KMS-11 (cell line): ENCODE measurements around the gene GLIPR1.

Experiments
- H2AFZ ChIP-seq: fragments of 200-600 bp; sonication (generic); 2 replicates; pipeline ENCODE4 v1.6.1; 2016; ENCODE audit warnings: antibody characterized with exemption, mixed run types, low read depth
- H3K27ac ChIP-seq: fragments of 200-600 bp; sonication (generic); 2 replicates; pipeline ENCODE4 v1.6.1; 2016; ENCODE audit warnings: mild to moderate bottlenecking, mixed run types
- H3K27me3 ChIP-seq: fragments of 200-600 bp; sonication (generic); 2 replicates; pipeline ENCODE4 v1.6.1; 2017; ENCODE audit warnings: mild to moderate bottlenecking, low read depth, mixed run types, moderate library complexity; ENCODE audit not compliant: insufficient read depth
- H3K36me3 ChIP-seq: fragments of 200-600 bp; sonication (generic); 2 replicates; pipeline ENCODE4 v1.6.1; 2017; ENCODE audit warnings: mild to moderate bottlenecking, mixed run types; ENCODE audit not compliant: insufficient read depth
- H3K4me1 ChIP-seq: fragments of 200-600 bp; sonication (generic); 2 replicates; pipeline ENCODE4 v1.6.1; 2016; ENCODE audit warnings: mild to moderate bottlenecking, low read depth, mixed run types; ENCODE audit not compliant: poor library complexity, severe bottlenecking
- H3K4me2 ChIP-seq: fragments of 200-600 bp; sonication (generic); 2 replicates; pipeline ENCODE4 v1.7.0; 2016; ENCODE audit warnings: mild to moderate bottlenecking, mixed run types
- H3K4me3 ChIP-seq: fragments of 200-600 bp; sonication (generic); IDR thresholded peaks from 2 replicates; pipeline ENCODE4 v1.6.1; 2017; ENCODE audit warnings: low read depth, low read length, mixed read lengths; ENCODE audit not compliant: insufficient read depth
- H3K79me2 ChIP-seq: fragments of 200-600 bp; sonication (generic); 2 replicates; pipeline ENCODE4 v1.6.1; 2016; ENCODE audit warnings: low read depth, mixed run types; ENCODE audit not compliant: insufficient read depth
- H3K9ac ChIP-seq: fragments of 200-600 bp; sonication (generic); 2 replicates; pipeline ENCODE4 v1.6.1; 2016; ENCODE audit warnings: mild to moderate bottlenecking, mixed run types
- H4K20me1 ChIP-seq: fragments of 200-600 bp; sonication (generic); 2 replicates; pipeline ENCODE4 v1.6.1; 2016; ENCODE audit warnings: mild to moderate bottlenecking, mixed run types; ENCODE audit not compliant: insufficient read depth
- CTCF ChIP-seq: fragments of 200-600 bp; sonication (generic); conservative IDR thresholded peaks from 2 replicates; pipeline ENCODE4 v1.6.1; 2017; ENCODE audit warnings: low read depth, mild to moderate bottlenecking, antibody characterized with exemption, low read length, moderate library complexity, mixed read lengths

Gene GLIPR1

GRCh38 chr12:75529316-75529715 is 48.8 kb downstream of the GLIPR1 start:
- no peaks in the 10 kb centered on the region for H3K27me3 ChIP-seq
- no peak overlapping the region for H3K9ac ChIP-seq
- H2AFZ ChIP-seq: no peak overlapping the region
- peaks cover 16% of the 10 kb centered on the region for H3K4me1 ChIP-seq
- H3K4me2 ChIP-seq: no peak overlapping the region
- H3K79me2 ChIP-seq: no peaks in the 10 kb centered on the region
- no peak overlapping the region for H3K27ac ChIP-seq
- no peaks in the 10 kb centered on the region for H4K20me1 ChIP-seq
- no peaks in the 10 kb centered on the region for H3K36me3 ChIP-seq
- no peak overlapping the region for H3K4me3 ChIP-seq
- TF ChIP-seq CTCF: no peak

GRCh38 chr12:75529826-75530225 is 49.3 kb downstream of the GLIPR1 start:
- Histone ChIP-seq H3K36me3 (no peaks in the 10 kb centered on the region), H4K20me1 (no peaks in the 10 kb centered on the region)

GRCh38 chr12:75533239-75533638 is 52.7 kb downstream of the GLIPR1 start:
- Histone ChIP-seq H3K27ac (no peak overlapping the region), H3K4me3 (no peak overlapping the region), H3K9ac (no peak overlapping the region), H3K36me3 (no peaks in the 10 kb centered on the region), H4K20me1 (no peaks in the 10 kb centered on the region), H3K4me1 (no peaks in the 10 kb centered on the region), H2AFZ (no peak overlapping the region), H3K79me2 (no peaks in the 10 kb centered on the region), H3K27me3 (no peaks in the 10 kb centered on the region), H3K4me2 (no peak overlapping the region)
- TF ChIP-seq CTCF: no peak

More at GRCh38 chr12:75529826-75530225, 49.3 kb downstream of the GLIPR1 start:
- Histone ChIP-seq H2AFZ (no peak overlapping the region), H3K79me2 (no peaks in the 10 kb centered on the region), H3K4me1 (peaks cover 16% of the 10 kb centered on the region), H3K4me3 (no peak overlapping the region), H3K27ac (no peak overlapping the region), H3K9ac (no peak overlapping the region), H3K4me2 (no peak overlapping the region), H3K27me3 (no peaks in the 10 kb centered on the region)
- TF ChIP-seq CTCF: no peak

GRCh38 chr12:75539889-75540288 is 59.3 kb downstream of the GLIPR1 start:
- TF ChIP-seq CTCF: no peak
- Histone ChIP-seq H2AFZ (no peak overlapping the region), H3K27me3 (no peaks in the 10 kb centered on the region), H3K27ac (no peak overlapping the region), H3K79me2 (no peaks in the 10 kb centered on the region), H3K9ac (no peak overlapping the region), H3K36me3 (no peaks in the 10 kb centered on the region), H3K4me1 (no peaks in the 10 kb centered on the region), H4K20me1 (no peaks in the 10 kb centered on the region), H3K4me3 (no peak overlapping the region), H3K4me2 (no peak overlapping the region)
